GM19438 (cell line): ENCODE measurements around the gene TMED5.
"Not testable (repeated sequence)": the region's sequence is repeated elsewhere in the genome, so short reads cannot be mapped to it uniquely, and the experiment has no call there.

ENCODE experiments used
- ATAC-seq: cut with Tn5 transposase; IDR thresholded peaks from one replicate; pipeline ENCODE4 v1.9.1; 2021; ENCODE audit warnings: low read depth; ENCODE audit not compliant: unreplicated experiment

Gene TMED5

DNA sequence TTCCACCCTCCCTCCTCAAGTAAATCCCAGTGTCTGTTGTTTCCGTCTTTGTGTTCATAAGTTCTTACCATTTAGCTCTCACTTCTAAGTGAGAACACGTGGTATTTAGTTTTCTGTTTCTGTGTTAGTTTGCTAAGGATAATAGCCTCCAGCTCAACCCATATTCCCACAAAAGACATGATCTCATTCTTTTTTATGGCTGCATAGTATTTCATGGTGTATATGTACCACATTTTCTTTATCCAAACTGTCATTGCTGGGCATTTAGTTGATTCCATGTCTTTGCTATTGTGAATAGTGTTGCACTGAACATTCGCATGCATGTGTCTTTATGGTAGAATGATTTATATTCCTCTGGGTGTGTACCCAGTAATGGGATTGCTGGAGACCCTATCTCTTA lies 5.6 kb downstream of the TMED5 start:
- not testable (repeated sequence) for ATAC-seq

DNA sequence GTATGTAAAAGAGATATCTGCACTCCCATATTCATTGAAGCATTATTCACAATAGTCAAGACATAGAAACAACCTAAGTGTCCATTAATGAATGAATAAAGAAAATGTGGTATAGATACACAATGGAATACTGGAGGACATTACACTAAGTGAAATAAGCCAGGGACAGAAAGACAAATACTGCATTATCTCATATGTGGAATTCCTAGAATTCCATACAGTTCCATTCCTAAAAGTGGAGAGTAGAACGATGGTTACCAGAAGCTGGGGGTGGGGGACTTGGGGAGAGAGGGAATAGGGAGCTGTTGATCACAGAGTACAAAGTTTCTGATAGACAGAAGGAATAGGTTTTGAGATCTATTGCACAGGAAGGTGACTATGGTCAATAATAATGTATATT lies 7.4 kb downstream of the TMED5 start:
- no peak for ATAC-seq

DNA sequence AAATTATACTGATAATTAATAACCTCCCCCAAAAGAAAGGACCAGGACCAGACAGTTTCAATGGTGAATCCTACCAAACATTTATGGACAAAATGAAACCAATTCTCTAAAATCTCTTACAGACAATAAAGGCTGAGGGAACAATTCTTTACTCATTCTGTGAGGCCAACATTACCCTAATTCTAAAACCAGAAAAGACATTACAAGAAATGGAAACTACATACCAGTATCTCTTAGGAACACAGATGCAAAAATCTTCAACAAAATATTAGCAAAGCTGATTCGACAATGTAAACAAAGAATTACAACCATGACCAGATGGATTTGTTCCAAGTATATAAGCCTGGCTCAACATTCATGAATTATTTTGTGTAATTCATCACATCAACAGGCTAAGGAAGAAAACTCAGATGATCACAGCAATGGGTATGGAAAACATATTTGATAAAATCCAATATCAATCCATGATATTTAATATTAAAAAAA lies 8.6 kb downstream of the TMED5 start:
- no peak for ATAC-seq

DNA sequence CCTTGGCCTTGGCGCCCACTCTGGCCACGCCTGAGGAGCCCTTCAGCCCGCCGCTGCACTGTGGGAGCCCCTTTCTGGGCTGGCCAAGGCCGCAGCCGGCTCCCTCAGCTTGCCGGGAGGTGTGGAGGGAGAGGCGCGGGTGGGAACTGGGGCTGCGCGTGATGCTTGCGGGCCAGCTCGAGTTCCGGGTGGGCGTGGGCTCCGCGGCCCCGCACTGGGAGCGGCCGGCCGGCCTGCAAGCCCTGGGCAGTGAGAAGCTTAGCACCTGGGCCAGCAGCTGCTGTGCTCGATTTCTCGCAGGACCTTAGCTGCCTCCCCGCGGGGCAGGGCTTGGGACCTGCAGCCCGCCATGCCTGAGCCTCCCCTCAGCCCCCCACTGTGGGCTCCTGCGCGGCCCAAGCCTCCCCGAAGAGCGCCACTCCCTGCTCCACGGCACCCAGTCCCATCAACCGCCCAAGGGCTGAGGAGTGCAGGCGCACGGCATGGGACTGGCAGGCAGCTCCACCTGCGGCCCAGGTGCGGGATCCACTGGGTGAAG lies 10.0 kb downstream of the TMED5 start:
- ATAC-seq, result not testable (repeated sequence)

DNA sequence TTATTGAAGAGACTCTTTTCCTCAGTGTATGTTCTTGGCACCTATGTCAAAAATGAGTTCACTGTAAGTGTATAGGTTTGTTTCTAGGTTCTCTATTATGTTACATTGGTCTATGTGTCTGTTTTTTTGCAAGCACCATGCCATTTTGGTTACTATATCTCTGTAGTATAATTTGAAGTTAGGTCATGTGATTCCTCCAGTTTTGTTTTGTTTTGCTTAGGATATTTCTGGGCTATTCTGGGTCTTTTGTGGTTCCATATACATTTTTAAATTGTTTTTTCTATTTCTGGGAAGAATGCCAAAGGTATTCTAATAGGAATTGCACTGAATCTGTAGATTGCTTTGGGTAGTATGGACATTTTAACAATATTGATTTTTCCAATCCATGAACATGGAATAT lies 13.2 kb downstream of the TMED5 start:
- no peak for ATAC-seq

DNA sequence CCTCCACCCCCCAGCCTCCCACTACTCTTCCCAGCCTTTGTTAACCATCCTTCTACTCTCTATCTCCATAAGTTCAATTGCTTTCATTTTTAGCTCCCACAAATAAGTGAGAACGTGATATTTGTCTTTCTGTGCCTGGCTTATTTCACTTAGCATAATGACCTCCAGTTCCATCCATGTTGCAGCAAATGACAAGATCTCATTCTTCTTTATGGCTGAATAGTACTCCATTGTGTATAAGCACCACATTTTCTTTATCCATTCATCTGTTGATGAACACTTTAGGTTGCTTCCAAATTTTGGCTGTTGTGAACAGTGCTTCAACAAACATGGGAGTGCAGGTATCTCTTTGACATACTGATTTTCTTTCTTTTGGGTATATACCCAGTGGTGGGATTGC lies 14.3 kb downstream of the TMED5 start:
- ATAC-seq, result not testable (repeated sequence)

DNA sequence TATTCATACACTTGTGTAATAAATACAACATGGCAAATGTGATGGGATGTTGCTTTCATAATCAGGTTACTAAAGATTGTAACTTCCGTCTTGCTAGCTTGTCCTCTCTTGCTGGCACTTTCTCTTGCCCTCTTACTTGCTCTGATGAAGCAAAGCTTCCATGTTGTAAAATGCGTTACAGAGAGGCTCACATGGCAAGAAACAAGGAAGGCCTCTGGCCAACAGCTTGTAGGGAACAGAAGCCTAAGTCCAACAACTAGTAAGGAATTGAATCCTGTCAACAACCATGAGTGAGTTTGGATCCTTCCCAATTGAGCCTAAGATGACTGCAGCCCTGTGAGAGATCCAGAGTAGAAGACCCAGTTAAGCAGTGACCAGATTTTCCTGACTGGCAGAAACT lies 15.4 kb downstream of the TMED5 start:
- no peak for ATAC-seq

DNA sequence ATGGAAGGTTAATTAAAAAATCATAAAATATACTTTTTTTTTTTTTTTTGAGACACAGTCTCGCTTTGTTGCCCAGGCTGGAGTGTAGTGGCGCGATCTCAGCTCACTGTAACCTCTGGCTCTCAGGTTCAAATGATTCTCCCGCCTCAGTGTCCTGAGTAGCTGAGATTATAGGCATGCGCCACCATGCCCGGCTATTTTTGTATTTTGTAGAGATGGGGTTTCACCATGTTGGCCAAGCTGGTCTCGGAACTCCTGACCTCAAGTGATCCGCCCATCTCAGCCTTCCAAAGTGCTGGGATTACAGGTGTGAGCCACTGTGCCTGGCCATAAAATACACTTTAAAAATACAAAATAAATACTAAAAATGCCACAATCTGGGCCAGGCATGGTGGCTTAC lies 16.9 kb downstream of the TMED5 start:
- ATAC-seq, result not testable (repeated sequence)

DNA sequence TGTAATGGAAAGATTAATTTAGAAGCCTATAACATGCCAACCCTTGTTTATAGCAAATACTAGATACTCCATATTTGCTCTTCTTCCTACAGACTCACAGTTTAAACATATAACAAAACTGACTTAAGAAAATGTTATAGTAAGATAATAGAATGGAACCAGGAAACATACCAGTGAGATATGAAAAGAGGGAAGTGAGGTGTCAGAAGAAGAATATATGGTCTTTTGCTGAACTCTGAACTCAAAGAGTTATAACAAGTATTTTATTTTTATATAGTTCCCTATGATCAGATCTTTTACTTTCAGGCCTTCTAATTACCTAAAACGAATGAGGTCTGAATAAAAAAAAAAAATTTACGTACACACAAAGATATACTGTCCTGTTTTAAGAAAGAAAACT lies 20.9 kb downstream of the TMED5 start:
- no peak for ATAC-seq

DNA sequence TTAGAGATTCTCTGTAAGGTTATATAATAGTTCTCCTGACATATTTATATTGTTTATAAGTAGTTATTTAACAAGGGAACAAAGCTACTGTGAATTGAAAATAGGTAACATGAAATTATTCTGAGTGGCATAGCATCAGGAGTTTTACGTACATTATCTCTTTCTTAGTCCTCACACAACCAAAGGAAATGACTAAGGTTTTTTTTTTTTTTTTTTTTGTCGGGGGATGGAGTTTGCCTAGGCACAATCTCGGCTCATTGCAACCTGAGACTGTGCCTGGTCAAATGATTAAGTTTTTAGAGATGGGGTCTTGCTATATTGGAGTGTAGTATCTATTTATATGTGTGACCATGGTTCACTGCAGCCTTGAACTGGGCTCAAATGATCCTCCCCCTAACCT lies 24.9 kb downstream of the TMED5 start:
- no peak for ATAC-seq

DNA sequence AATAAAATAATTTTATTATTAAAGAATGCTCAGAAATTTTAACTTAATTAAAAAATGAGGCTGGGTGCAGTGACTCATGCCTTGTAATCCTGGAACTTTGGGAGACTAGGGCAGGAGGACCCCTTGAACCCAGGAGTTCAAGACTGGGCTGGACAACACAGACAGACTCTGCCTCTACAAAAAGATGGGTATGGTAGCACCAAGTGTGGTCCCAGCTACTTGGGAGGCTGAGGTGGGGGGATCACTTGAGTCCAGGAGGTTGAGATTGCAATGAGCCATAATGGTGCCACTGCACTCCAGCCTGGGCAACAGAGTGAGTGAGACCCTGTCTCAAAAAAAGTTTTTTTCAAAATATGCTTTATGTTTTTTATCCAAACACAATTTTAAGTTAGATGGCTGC lies 25.3 kb downstream of the TMED5 start:
- ATAC-seq, result no peak

DNA sequence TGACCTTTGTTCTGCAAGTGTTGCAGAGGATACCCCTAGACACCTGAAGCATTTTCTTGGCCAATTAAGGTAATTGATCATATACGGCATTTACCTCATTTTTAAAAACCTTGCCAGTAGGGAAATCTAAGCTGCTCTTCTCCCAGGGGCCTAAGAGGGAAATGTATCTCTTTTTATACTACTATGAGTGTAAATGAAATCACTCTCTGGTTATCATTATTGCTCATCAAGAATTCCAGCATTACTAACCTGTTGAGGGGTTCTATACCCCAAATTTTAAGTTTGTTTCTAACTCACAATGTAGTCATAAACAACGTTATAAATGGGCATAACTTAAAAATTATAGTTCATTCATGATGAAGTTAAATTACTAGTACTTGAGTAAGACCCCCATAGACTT lies 27.4 kb downstream of the TMED5 start:
- ATAC-seq, result no peak

DNA sequence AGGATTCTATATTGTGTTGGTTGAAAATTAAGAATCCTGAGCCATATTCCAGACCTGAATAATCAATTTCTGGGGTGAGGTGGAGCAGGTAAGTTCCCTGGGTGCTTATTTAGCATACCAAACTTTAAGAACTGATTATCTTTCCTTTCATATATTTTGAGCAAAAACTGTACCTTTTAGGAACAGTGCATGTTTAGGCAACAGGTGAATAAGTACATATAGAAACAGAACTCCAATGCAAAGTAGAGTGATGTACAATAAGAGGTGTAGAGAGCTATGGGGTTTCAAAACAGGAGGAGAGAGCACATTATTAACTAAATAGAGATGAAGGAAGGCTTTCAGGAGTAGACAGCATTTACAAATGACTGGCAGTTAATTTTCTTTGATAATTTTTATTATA lies 28.7 kb downstream of the TMED5 start:
- ATAC-seq, result no peak

DNA sequence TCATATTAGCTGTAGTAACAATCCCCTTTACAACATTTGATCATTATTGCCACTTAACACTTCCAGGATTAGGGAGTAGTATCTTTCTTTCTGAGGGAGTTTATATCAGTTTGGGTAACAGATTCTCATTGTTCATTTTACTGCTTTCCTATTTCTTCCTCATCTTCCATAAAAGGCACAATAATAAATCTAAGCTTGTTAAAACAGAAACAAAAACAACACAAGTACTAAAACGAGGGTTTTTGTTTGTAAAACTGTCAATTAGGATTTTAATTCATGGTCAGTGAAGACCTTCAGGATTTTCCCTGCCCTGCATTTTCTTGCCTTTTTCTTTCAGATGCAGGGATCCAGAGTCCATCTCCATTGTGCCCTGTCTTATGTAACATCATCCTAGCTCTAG lies 29.5 kb downstream of the TMED5 start:
- no peak for ATAC-seq

DNA sequence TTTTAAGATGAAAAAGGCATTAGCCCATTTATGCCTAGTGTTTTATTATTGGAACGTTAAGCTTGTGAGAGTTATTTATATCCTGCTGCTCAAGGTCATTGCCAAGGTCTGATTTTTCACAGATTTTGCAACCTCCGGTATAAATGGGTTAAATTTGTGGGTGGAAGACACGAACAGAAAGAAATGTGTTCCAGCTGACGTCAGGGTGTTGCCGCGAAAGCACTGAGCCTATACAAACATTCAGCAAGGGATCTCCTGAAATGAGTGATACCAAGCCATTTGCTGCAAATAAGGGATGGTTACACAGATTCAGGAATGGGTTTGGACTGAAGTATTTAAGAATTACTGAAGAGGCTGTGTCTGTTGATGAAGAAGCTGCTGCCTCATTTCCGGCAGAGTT lies 32.2 kb downstream of the TMED5 start:
- no peak for ATAC-seq

DNA sequence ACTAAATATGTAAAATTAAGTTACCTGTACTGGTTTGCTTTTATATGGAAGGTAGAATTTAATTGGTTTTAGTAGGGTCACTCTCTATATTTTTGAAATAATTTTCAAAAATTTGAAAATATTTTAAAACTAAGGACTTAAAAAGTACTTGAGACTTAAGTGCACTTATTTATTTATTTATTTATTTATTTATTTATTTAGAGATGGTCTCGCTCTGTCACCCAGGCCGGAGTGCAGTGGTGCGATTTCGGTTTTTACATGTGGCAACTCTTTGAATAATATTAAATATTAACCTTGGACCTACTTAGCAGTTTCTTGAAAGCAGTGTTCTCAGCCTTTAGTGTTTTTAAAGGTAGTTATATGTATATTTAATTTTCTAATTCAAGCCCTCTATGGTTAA lies 36.4 kb downstream of the TMED5 start:
- no peak for ATAC-seq

DNA sequence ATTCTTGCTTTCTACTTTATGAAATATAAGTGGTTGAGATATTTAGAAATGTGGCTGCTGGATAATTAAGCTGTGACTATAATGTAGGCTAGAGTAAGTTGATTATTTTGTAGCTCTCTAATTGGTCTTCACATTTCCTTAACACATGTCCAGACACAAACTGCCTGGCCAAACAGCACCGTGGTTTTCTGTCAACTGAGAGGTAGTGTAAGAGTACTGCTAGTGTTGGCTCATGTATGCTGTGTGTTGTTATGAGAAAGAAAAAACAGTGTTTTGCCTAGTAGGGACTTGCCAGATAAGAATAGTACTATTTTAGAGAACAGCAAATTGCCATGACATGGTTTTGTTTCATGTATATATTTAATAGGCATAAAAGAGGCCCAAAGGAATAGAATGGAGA lies 37.1 kb downstream of the TMED5 start:
- ATAC-seq, result no peak

DNA sequence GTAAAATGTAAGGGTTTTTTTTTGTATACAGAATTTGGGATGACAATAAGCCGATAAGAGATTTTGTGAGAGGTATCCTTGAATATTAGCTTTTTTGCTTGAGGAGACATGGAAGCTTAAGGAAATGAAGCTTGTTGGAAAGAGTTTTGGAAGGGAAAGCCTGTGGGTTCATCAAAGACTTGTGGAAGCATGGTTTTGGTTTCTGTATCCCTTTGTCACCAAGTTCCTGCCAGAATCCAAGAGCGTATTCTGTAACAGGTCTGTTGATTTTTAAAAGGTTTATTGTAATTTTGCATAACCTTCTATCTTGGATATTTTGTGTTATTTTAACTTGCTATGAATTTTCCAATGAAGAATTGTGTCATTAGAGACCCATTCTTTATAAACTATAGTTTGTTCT lies 38.1 kb downstream of the TMED5 start:
- no peak for ATAC-seq

DNA sequence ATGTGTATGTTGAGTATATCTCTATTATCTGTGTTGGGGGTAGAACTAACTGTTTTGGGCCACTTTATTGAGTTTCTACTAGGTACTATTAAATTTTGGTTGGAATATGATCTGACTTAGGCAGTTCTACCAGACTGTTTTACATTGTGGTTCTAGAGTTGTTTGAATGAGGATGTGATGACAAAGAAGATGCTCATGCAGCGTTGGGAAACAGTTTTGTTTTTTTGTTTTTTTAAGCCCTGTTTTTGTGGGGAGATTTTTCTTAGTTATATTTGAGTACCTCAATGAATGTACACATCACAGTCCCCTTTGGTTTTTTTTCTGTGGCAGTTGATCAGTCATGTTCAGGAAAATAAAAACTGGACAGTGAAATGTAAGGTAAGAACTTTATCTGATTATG lies 40.1 kb downstream of the TMED5 start:
- no peak for ATAC-seq

DNA sequence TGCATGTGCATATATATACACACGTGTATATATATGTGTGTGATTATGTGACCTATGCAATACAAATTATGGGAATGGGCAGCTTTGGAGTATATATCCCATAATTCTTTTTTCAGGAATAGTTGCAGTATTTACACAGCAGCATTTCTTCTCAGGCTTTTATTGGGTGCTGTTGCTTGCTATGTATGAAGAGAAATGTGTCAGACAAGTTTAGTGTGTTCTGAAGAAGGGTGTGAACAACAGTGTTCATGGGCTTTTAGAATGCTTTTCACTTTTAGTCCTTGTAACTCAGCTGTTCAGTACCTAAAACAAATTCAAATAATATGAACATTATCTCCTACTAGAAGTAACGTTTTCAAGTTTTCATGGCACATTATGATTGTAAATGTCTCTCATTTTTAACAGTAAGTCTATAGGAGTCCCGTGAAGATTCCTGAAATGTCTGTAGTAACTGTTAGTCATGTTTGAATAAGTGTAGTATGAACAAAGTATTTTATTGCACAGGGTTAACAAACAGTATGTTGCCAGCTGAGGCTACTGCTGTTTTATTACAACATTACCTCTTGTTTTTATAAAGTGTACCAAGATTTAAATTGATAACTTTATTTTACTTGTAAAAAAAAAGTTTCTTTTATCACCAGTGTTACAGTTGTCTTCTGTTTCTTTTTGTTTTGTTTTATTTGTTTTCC lies 42.5 kb downstream of the TMED5 start:
- ATAC-seq, result no peak

DNA sequence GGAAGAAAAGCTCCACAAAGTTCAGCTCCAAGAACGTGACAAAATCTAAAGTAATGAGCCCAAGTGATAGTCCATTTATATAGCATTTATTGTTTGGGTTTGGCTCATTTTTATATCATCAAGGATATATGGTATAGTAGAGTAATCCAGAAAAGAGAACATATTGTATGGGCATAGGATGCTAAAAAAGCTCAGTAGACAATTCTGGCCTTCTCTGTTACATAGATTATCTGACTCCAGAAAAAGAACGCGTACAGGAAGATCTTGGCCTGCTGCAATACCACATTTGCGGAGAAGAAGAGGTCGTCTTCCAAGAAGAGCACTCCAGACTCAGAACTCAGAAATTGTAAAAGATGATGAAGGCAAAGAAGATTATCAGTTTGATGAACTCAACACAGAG lies 43.8 kb downstream of the TMED5 start:
- ATAC-seq, result no peak

DNA sequence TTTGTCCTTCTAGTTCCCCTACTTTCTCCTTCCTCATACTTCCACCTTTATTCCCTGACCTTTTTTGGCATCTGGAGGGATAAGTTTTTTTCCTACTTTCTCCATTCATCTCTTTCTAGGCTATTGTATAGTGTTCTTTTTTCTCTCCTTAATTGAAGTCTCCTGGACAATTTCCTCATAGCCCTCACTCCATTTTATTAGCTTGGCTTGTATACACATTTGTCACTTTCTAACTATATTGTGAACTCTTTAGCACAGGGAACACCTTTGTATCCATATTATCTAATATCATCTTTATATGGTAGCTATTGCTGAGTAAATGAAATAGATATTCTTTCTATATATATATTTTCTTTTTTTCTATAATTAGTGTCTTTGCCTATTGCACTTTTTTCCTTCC lies 47.6 kb downstream of the TMED5 start:
- no peak for ATAC-seq
